Measurements from ENCODE around the gene ERC1.

The ERC1 gene

DNA sequence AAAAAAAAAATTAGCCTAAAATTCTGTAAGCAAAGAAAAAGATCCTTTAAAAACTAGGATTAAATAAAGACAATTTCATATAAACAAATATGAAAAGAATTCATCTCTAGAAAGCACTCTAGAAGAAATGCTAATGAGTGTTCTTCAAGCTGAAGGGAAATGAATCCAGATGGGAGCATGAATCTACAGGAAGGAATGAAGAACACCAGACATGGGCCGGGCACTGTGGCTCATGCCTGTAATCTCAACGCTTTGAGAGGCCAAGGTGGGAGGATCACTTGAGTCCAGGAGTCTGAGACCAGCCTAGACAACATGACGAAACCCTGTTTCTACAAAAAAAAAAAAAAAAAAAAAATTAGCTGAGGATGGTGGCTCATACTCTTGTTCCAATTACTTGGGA is 306.2 kb downstream of the ERC1 start:
- no peaks in the 10 kb centered on the region for H3K27me3 ChIP-seq
- H3K4me3 ChIP-seq, result no peak overlapping the region
- H3K27ac ChIP-seq, result no peak overlapping the region
- H3K4me1 ChIP-seq, result no peaks in the 10 kb centered on the region
- H3K9ac ChIP-seq, result no peak overlapping the region
- peaks cover 4% of the 10 kb centered on the region; the same call in 1 of the 2 replicates for H3K9me3 ChIP-seq
- H4K20me1 ChIP-seq, result no peaks in the 10 kb centered on the region
- peaks cover 34% of the 10 kb centered on the region for H3K36me3 ChIP-seq
- H3K4me2 ChIP-seq, result no peak overlapping the region
- no peak for TF ChIP-seq Cebpa-rat (IDR thresholded peaks at IDR 0.05)

DNA sequence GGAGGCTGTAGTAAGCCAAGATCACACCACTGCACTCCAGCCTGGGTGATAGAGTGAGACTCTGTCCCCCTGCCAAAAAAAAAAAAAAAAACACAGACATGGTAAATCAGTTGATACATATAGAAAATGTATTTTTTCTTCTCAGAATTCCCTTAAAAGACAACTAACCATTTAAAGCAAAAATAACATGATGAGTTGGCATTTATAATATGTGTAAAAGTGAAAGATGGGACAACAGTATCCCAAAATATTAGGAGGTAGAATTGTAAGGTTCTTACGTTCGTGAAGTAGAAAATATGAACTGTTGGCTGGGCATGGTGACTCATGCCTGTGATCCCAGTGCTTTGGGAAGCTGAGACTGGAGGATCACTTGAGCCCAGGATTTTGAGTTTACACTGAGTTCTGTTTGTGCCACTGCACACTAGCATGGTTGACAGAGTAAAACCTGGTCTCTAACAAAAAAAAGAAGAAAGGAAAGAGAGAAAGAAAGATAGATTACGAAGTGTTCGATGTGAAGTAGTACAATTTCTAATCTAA is 306.7 kb downstream of the ERC1 start:
- Histone ChIP-seq H3K27ac (no peak overlapping the region), H3K4me1 (no peaks in the 10 kb centered on the region), H3K4me2 (no peak overlapping the region), H3K9me3 (peaks cover 4% of the 10 kb centered on the region; the same call in 1 of the 2 replicates), H3K27me3 (no peaks in the 10 kb centered on the region), H4K20me1 (no peaks in the 10 kb centered on the region), H3K36me3 (peaks cover 34% of the 10 kb centered on the region), H3K9ac (no peak overlapping the region), H3K4me3 (no peak overlapping the region)
- TF ChIP-seq Cebpa-rat (IDR thresholded peaks at IDR 0.05), result no peak

DNA sequence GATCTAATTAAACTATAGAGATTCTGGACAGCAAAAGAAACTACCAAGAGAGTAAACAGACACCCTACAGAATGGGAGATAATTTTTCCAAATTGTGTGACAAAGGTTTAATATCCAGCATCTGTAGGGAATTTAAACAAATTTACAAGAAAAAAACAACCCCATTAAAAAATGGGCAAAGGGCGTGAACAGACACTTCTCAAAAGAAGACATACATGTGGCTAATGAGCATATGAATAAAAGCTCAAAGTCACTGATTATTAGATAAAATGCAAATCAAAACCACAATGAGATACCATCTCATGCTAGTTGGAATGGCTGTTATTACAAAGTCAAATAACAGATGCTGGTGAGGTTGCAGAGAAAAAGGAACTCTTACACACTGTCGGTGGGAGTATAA is 309.4 kb downstream of the ERC1 start:
- TF ChIP-seq Cebpa-rat (IDR thresholded peaks at IDR 0.05), result no peak
- no peak overlapping the region for H3K4me3 ChIP-seq
- no peak overlapping the region for H3K4me2 ChIP-seq
- H3K27ac ChIP-seq, result no peak overlapping the region
- H3K9ac ChIP-seq, result no peak overlapping the region
- no peaks in the 10 kb centered on the region for H3K27me3 ChIP-seq
- H3K9me3 ChIP-seq, result peaks cover 4% of the 10 kb centered on the region; the same call in 1 of the 2 replicates
- peaks cover 6% of the 10 kb centered on the region; the same call in 1 of the 2 replicates for H3K4me1 ChIP-seq
- H4K20me1 ChIP-seq, result no peaks in the 10 kb centered on the region
- peaks cover 23% of the 10 kb centered on the region for H3K36me3 ChIP-seq

DNA sequence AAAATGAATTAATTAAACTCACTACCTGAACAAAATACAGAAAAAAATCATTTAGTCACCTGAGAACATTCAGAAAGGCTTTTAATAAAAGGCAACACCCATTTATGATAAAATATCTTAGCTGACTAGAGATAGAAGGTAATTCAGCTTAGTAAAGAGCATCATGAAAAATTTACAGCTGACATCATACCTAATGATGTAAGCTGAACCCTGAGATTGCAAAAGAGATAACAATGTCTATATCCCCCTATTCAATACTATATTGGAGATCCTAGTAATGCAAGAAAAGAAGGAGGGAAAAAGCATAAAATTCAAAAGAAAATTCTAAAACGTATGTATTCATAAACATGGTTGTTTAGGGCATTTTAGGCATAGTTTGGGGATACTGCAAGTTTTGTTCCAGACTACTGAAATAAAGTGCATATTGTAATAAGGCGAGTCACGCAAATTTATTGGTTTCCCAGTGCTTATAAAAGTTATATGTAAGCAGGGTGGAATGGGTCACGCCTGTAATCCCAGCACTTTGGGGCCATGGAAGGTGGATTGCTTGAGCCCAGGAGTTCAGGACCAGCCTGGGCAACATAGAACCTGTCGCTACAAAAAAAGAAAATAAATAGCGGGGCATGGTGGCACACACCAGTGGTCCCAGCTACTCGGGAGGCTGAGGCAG is 311.3 kb downstream of the ERC1 start:
- peaks cover 13% of the 10 kb centered on the region; the same call in 1 of the 2 replicates for H3K4me1 ChIP-seq
- TF ChIP-seq Cebpa-rat (IDR thresholded peaks at IDR 0.05), result no peak
- H3K9me3 ChIP-seq, result peaks cover 4% of the 10 kb centered on the region; the same call in 1 of the 2 replicates
- peaks cover 15% of the 10 kb centered on the region for H3K36me3 ChIP-seq
- no peak overlapping the region for H3K4me3 ChIP-seq
- H3K9ac ChIP-seq, result no peak overlapping the region
- H4K20me1 ChIP-seq, result no peaks in the 10 kb centered on the region
- no peaks in the 10 kb centered on the region for H3K27me3 ChIP-seq
- no peak overlapping the region for H3K4me2 ChIP-seq
- no peak overlapping the region for H3K27ac ChIP-seq

DNA sequence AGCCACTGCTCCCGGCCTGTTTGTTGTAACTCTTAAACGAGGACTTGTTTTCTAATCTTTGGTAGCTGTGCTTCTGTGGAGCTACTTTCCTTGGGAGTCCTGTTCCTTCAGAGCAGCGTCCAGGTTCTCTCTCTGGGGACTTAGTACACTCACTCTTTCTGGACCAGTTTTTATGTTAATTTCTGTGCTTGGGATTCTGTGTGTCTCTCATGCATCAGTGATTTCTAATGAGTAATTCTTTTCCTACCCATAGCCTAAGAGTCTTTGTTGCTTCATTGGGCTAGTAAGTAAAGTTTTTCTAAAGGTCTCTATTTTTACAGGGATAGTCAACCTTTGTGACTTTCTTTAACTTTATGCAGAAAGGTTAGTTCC is 314.0 kb downstream of the ERC1 start:
- peaks cover 13% of the 10 kb centered on the region; the same call in 1 of the 2 replicates for H3K4me1 ChIP-seq
- 0 out of 2 replicates have a peak overlapping the region, but pooled peaks have one; percentile 2 for H3K4me2 ChIP-seq
- no peak overlapping the region for H3K9ac ChIP-seq
- no peaks in the 10 kb centered on the region for H3K27me3 ChIP-seq
- no peaks in the 10 kb centered on the region for H4K20me1 ChIP-seq
- TF ChIP-seq Cebpa-rat (IDR thresholded peaks at IDR 0.05), result no peak
- peaks cover under 1% of the 10 kb centered on the region; the same call in 1 of the 2 replicates for H3K9me3 ChIP-seq
- peaks cover 4% of the 10 kb centered on the region; the same call in 1 of the 2 replicates for H3K36me3 ChIP-seq
- no peak overlapping the region for H3K27ac ChIP-seq
- no peak overlapping the region for H3K4me3 ChIP-seq

DNA sequence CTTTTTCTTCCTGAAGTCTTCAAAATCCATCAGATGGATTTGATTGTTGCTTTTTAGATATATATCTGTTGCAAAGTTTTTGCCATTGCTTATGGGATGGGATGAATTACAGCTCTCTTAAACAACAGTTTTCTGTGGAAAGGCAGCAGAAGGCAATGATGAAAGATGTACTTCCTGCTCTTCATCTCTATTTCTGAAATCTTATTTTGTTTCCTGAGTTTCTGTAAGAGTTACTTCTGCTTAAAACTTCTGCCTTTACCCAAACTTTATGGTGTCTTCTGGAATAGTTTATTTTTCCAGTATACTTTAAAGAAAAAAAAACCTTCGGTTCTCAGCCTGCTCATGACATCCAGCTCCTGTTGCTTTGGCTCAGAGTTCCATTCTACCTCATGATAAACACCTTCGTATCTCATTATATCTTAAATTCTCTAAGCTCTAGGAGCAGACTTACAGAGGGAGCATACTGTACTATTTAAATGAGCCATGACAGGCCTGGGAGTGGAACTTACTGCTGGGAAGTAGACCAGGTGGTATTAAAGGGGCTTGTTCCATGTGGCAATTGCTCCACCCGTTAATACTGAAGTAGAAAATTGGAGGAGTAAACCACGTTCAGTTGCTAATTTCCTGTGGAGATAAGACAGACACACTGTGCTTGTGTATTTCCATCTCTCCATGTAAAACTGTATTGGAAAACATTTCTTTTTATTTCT is 314.9 kb downstream of the ERC1 start:
- H3K9ac ChIP-seq, result no peak overlapping the region
- H3K4me3 ChIP-seq, result no peak overlapping the region
- peaks cover 4% of the 10 kb centered on the region; the same call in 1 of the 2 replicates for H3K36me3 ChIP-seq
- H3K9me3 ChIP-seq, result no peaks in the 10 kb centered on the region
- no peak overlapping the region for H3K27ac ChIP-seq
- H4K20me1 ChIP-seq, result no peaks in the 10 kb centered on the region
- H3K4me1 ChIP-seq, result peaks cover 13% of the 10 kb centered on the region; the same call in 1 of the 2 replicates
- TF ChIP-seq Cebpa-rat (IDR thresholded peaks at IDR 0.05), result no peak
- no peaks in the 10 kb centered on the region for H3K27me3 ChIP-seq
- no peak overlapping the region for H3K4me2 ChIP-seq

DNA sequence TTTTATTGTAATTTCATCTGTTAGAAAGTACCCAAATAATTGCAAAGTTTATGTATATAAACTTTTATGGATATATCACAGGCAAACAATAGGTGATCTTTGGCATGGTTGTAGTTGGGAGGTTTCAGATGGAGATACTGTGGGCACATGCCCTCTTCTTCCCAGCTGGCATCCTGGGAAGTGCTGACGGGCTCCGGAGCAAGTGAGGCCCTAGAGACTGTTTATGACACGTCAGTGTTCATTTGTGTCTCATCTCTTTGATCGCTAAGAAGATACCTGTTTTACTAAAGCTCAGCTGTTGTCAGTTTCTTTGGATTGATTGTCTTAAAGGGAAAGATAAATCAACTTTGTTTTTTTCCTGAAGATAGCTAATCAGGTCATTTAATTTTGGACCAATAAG is 315.8 kb downstream of the ERC1 start:
- H3K4me1 ChIP-seq, result peaks cover 13% of the 10 kb centered on the region; the same call in 1 of the 2 replicates
- no peak overlapping the region for H3K27ac ChIP-seq
- TF ChIP-seq Cebpa-rat (IDR thresholded peaks at IDR 0.05), result no peak
- H3K36me3 ChIP-seq, result no peaks in the 10 kb centered on the region
- no peaks in the 10 kb centered on the region for H3K9me3 ChIP-seq
- H3K9ac ChIP-seq, result no peak overlapping the region
- H3K27me3 ChIP-seq, result no peaks in the 10 kb centered on the region
- H4K20me1 ChIP-seq, result no peaks in the 10 kb centered on the region
- H3K4me3 ChIP-seq, result no peak overlapping the region
- no peak overlapping the region for H3K4me2 ChIP-seq

DNA sequence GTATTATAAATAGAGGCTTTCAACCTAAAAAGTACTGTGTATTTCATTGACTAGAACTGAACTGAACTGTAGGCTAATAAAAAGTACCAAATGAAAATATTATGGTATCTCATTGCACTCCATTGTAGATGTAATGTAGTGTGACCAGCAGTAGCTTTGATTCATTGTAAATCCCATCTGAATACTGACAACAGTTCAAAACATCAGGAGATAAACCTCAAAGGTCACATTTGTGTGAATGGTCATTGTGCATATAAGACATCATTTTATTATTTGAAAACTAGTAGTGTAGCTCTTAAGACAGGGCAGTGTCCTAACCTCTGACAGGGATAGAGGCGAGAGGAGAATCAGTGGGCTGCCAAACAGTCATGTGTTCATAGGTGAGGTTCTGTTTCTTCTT is 316.8 kb downstream of the ERC1 start:
- TF ChIP-seq Cebpa-rat (IDR thresholded peaks at IDR 0.05), result no peak
- H3K9ac ChIP-seq, result no peak overlapping the region
- H3K27ac ChIP-seq, result no peak overlapping the region
- H3K4me1 ChIP-seq, result peaks cover 13% of the 10 kb centered on the region; the same call in 1 of the 2 replicates
- H3K4me3 ChIP-seq, result no peak overlapping the region
- H3K36me3 ChIP-seq, result 0 out of 2 replicates have a peak, but pooled peaks cover under 1% of the 10 kb centered on the region
- no peak overlapping the region for H3K4me2 ChIP-seq
- no peaks in the 10 kb centered on the region for H4K20me1 ChIP-seq
- H3K27me3 ChIP-seq, result no peaks in the 10 kb centered on the region
- H3K9me3 ChIP-seq, result peaks cover 2% of the 10 kb centered on the region; the same call in 1 of the 2 replicates

DNA sequence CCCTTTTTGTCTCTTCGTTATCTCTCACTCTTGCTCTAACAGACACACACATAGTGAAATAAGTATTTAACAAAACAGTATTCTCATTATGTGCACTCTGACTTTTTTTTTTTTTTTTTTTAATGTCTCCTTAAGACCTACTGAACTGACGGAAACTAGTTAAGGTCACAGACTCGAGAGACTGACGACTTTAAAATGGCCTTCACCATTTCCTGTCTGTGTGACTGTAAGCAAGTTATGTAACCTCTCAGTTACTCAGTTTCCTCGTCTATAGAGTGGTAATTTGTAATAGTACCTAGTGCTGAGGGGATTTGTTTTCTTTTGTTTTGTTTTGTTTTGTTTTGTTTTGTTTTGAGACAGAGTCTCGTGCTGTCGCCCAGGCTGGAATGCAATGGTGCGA is 318.6 kb downstream of the ERC1 start:
- Histone ChIP-seq H3K27me3 (no peaks in the 10 kb centered on the region), H3K4me2 (no peak overlapping the region), H4K20me1 (no peaks in the 10 kb centered on the region), H3K27ac (no peak overlapping the region), H3K9me3 (peaks cover 20% of the 10 kb centered on the region), H3K9ac (no peak overlapping the region), H3K4me1 (peaks cover 13% of the 10 kb centered on the region; the same call in 1 of the 2 replicates), H3K36me3 (peaks cover 13% of the 10 kb centered on the region), H3K4me3 (no peak overlapping the region)
- TF ChIP-seq Cebpa-rat (IDR thresholded peaks at IDR 0.05), result no peak

DNA sequence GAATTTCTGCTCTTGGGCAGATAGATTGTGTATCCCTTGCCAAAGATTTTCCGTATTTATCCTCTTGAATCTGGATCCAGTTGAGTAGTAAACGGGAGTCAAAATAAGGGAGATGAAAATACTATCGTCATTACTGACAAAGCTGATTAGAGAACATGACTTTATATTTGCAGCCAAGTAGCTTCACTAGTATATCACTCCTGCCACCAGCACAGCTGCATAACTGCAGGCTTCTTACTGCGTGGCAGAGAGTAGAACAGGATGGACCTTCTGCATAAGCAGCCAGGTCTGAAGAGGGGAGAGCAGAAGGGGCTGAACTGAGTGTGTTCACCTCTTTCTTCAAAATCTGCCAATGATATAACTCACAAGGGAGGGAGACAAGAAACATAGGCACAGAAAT is 319.6 kb downstream of the ERC1 start:
- peaks cover 22% of the 10 kb centered on the region for H3K36me3 ChIP-seq

More for the DNA sequence above, 319.6 kb downstream of the ERC1 start:
- H3K4me1 ChIP-seq, result peaks cover 7% of the 10 kb centered on the region
- no peak overlapping the region for H3K4me3 ChIP-seq
- H3K27me3 ChIP-seq, result no peaks in the 10 kb centered on the region
- peaks cover 30% of the 10 kb centered on the region for H3K9me3 ChIP-seq
- no peak overlapping the region for H3K9ac ChIP-seq
- TF ChIP-seq Cebpa-rat (IDR thresholded peaks at IDR 0.05), result no peak
- no peak overlapping the region for H3K27ac ChIP-seq
- H3K4me2 ChIP-seq, result no peak overlapping the region
- H4K20me1 ChIP-seq, result no peaks in the 10 kb centered on the region
